ENCODE measurements around the gene ASIP. TPM values are rescaled to one million over a fixed set of nuclear protein-coding genes. Genes with fewer than 3 reads are reported as not detected.
"Not testable (repeated sequence)": the region's sequence is repeated elsewhere in the genome, so short reads cannot be mapped to it uniquely, and the experiment has no call there.

The ASIP gene
- total RNA-seq, 3 donors from 2014 or later, result not detected

DNA sequence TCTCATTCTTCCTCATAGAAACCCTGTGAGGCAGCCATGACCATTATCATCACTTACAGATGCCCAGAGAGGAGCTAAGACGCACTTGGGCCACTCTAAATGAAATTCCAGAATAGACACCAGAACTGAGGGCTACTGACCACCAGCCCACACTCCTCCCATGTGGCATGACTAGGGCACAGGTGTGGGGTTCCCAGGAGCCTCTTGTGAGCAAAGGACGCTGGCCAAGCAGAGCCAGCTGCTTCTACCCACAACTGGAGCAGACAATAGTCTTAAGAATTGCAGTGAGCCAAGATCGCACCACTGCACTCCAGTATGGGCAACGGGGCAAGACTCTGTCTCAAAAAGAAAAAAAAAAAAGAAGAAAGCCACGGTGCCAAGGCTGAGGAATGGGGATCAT, 51.9 kb downstream of the ASIP start:
- H3K36me3 ChIP-seq (ENCODE audit: low read depth), result no peaks in the 10 kb centered on the region
- TF ChIP-seq, protein P1, sequence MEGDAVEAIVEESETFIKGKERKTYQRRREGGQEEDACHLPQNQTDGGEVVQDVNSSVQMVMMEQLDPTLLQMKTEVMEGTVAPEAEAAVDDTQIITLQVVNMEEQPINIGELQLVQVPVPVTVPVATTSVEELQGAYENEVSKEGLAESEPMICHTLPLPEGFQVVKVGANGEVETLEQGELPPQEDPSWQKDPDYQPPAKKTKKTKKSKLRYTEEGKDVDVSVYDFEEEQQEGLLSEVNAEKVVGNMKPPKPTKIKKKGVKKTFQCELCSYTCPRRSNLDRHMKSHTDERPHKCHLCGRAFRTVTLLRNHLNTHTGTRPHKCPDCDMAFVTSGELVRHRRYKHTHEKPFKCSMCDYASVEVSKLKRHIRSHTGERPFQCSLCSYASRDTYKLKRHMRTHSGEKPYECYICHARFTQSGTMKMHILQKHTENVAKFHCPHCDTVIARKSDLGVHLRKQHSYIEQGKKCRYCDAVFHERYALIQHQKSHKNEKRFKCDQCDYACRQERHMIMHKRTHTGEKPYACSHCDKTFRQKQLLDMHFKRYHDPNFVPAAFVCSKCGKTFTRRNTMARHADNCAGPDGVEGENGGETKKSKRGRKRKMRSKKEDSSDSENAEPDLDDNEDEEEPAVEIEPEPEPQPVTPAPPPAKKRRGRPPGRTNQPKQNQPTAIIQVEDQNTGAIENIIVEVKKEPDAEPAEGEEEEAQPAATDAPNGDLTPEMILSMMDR (IDR thresholded peaks at IDR 0.05), result no peak
- no peak overlapping the region for H3K4me3 ChIP-seq
- intact Hi-C loops (cut with DNase I, micrococcal nuclease), result no loop called here
- H3K4me1 ChIP-seq (ENCODE audit: low read depth), result no peaks in the 10 kb centered on the region
- ATAC-seq, result no peak
- H3K9me3 ChIP-seq, result no peaks in the 10 kb centered on the region
- DNase-seq, result no peak

DNA sequence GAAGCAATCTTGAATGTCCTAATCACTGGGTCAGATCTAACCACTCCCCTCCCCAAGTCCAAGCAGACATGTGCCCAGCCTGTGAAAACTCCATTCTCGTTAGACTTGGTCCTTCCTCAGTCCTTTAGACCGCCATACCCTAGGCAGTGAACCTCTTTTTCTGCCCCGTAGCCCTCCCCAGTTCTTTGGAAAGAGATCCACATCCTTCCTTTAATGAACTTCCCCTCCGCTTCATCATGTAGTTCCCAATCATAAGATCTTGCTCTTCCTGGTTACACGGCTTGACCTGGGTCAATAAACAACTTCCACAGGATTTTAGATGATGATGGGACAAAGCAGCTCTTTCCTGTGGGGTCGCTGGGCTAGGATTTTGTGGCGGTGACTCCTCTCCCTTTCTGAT, 52.4 kb downstream of the ASIP start:
- no peaks in the 10 kb centered on the region for H3K36me3 ChIP-seq (ENCODE audit: low read depth)
- DNase-seq (no peak), ATAC-seq (no peak)
- H3K4me3 ChIP-seq, result no peak overlapping the region
- no peaks in the 10 kb centered on the region for H3K4me1 ChIP-seq (ENCODE audit: low read depth)
- intact Hi-C loops (cut with DNase I, micrococcal nuclease), result no loop called here
- TF ChIP-seq, protein P1 (IDR thresholded peaks at IDR 0.05), result no peak
- H3K9me3 ChIP-seq, result no peaks in the 10 kb centered on the region

DNA sequence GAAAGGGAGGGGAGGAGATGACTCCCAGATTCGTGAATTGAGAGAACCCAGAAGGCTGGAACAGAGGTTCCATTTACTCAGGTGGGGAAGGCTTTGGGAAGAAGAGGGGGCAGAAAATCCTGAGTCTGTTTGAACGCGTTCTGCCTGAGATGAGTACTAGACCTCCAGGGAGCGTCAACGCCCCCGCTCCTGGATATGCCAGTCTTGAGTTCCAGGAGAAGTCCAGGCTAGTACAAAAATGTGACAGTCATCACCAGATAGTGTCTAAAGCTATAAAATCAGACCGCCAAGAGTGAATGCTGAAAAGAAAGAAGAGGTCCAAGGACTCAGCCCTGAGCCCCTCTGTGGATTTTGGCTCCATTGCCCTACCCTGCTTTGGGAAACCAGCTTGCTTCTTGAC, 53.3 kb downstream of the ASIP start:
- Histone ChIP-seq H3K4me3 (no peak overlapping the region), H3K9me3 (no peaks in the 10 kb centered on the region), H3K36me3 (ENCODE audit: low read depth) (no peaks in the 10 kb centered on the region), H3K4me1 (ENCODE audit: low read depth) (no peaks in the 10 kb centered on the region)
- ATAC-seq (no peak), DNase-seq (no peak)
- intact Hi-C loops (cut with DNase I, micrococcal nuclease), result no loop called here
- TF ChIP-seq, protein P1 (IDR thresholded peaks at IDR 0.05), result no peak

DNA sequence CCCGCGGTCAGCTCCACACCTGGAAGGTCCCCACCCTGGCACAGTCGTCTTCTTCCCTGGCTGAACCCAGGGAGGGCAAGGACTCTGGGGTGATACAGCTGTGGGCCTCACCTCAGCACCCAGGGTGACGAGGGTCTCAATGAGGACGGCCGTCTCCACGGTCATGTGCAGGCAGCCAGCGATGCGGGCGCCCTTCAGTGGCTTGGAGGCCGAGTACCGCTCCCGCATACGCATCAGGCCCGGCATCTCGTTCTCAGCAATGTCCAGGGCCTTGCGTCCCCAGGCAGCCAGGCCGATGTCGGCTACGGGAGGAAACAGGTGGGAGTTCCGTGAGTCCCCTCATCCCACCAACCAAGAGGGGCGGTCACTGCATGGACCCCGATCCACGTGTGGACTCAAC, 54.1 kb downstream of the ASIP start:
- no peaks in the 10 kb centered on the region for H3K36me3 ChIP-seq (ENCODE audit: low read depth)
- intact Hi-C loops (cut with DNase I, micrococcal nuclease), result no loop called here

DNA sequence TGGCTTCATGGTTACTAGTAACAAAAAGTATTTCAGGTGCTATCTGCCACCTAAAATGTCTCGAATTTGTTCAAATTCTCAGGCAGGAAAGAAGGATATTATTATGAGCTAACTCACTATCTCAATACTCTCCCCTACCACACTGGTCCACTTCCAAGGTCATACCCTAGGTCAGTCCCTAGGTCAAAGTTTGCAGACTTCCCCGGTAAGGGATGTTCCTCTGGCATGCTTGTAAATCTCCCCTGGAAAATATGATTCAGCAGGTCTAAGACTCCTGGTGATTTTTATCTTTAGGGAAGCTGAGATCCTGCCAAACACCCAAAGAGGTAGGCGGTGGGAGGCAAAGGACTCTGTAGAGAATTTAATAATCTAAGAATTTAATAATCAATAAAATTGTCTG, 55.2 kb downstream of the ASIP start:
- TF ChIP-seq, protein P1 (IDR thresholded peaks at IDR 0.05), result no peak
- Histone ChIP-seq H3K4me1 (ENCODE audit: low read depth) (peaks cover 6% of the 10 kb centered on the region), H3K36me3 (ENCODE audit: low read depth) (no peaks in the 10 kb centered on the region), H3K9me3 (no peaks in the 10 kb centered on the region), H3K4me3 (no peak overlapping the region)
- ATAC-seq (no peak), DNase-seq (no peak)
- intact Hi-C loops (cut with DNase I, micrococcal nuclease), result no loop called here

More for the DNA sequence above, 54.1 kb downstream of the ASIP start:
- no peak for ATAC-seq
- DNase-seq, result no peak
- no peaks in the 10 kb centered on the region for H3K9me3 ChIP-seq
- TF ChIP-seq, protein P1 (IDR thresholded peaks at IDR 0.05), result no peak
- no peak overlapping the region for H3K4me3 ChIP-seq
- H3K4me1 ChIP-seq (ENCODE audit: low read depth), result no peaks in the 10 kb centered on the region

DNA sequence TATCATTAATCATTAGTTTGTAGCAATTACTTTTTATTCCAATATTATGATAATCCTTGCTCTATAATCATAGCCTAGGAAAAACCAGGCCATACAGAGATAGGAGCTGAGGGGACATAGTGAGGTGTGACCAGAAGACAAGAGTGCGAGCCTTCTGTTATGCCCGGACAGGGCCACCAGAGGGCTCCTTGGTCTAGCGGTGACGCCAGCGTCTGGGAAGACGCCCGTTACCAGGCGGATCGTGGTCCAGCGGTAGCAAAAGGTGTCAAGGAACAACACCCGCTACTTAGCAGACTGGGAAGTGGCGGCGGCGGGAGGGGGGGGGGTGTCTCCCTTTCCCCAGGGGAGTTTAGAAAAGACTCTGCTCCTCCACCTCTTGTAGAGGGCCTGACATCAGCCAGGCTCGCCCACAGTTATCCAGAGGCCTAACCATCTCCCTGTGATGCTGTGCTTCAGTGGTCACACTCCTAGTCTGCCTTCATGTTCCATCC, 57.1 kb downstream of the ASIP start:
- H3K4me1 ChIP-seq (ENCODE audit: low read depth), result peaks cover 19% of the 10 kb centered on the region
- H3K9me3 ChIP-seq; ATAC-seq; H3K4me3 ChIP-seq; intact Hi-C loops (cut with DNase I, micrococcal nuclease); DNase-seq; H3K36me3 ChIP-seq (ENCODE audit: low read depth): not testable (repeated sequence)

Data from mucosa of descending colon (tissue), 3 donors.